ENCODE results near the gene TYR.
"Not testable (repeated sequence)": the region's sequence is repeated elsewhere in the genome, so short reads cannot be mapped to it uniquely, and the experiment has no call there.

GRCh38 chr11:89261483-89261882, 83.8 kb downstream of the TYR start:
- TF ChIP-seq CTCF, POLR2A (IDR thresholded peaks at IDR 0.05): not testable (repeated sequence)

All from body of pancreas (tissue), 4 donors.